Inflammatory macrophage treated with lipopolysaccharide for 4 hours (primary cell): ENCODE results near the gene TOPAZ1.
A peak's percentile ranks its signal among the peaks of the same experiment; 100 is the strongest.
"Not testable (repeated sequence)": the region's sequence is repeated elsewhere in the genome, so short reads cannot be mapped to it uniquely, and the experiment has no call there.

Source experiments
- DNase-seq: peaks from one replicate; pipeline ENCODE4 v3.0.0-alpha.2; 2020

TOPAZ1 gene

DNA sequence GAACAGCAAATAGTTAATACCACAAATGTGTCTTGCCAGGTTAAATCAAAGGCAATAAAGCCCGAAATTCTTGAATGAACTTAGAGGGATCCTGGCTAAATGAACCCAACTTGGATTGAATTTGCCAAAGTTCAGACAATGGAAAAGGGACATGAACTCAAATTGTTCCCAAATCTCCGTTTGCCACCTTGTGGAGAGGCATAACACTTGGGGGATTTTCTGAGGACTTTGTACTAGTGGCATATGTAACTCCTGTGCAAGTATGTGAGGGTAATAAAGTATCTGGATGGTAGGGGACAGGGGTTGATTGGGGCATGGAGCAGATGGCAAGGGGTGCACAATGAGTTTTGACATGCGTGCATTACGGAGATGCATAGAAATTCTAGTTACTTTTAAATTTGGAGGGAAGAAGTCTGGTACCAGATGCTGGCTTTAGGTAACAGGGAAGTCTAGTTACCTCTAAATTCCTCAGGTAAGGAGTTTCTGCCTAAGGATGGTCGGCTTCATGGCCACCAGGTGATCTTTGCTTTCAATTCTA lies 95.6 kb downstream of the TOPAZ1 start:
- DNase-seq = no peak

DNA sequence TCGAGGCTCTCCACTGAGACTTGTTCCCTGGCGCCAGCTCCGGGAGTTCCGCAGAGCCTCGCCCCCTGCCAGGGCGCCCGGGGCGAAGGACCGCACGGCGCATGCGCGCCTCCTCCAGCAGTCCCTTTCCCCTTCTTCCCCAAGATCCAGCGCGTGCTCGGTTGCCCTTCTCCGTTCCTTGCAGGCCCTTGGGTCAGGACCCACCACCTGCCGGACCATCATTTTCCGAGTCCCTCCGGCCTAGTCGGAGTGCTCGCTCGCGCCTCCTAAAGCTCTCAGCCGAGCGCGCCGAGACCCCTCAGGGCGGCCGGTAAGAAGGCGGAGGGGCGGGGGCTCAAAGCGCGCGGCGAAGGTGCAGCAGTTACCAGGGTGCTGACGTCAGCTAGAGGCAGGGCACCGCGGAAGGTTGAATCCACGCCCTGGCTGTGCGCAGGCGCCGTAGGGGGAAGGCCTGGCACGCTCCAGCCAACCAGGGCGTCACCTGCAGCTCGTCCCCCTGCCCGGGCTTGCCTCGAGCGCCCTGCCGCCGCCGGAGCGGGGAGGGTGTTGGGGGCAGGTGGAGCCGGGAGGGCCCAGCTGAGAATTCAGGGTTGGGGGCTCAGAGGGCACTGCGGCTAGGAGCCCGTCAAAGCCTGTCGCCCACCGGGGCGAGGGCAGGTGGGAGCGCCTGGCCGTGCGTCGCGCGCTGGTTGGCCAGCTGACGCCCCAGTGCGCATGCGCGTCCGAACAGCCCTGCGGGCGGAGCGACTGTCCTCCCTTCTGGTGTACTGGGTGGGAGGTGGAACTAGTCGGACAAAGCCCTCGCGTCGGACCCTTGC lies 96.5 kb downstream of the TOPAZ1 start, which contains the start of gene TCAIM:
Gene TCAIM (plus strand): TSS at position 757 of the 818 bp plus-strand sequence. CDS start 16,017 bp downstream, outside the sequence.
- DNase-seq = peak; percentile 97

DNA sequence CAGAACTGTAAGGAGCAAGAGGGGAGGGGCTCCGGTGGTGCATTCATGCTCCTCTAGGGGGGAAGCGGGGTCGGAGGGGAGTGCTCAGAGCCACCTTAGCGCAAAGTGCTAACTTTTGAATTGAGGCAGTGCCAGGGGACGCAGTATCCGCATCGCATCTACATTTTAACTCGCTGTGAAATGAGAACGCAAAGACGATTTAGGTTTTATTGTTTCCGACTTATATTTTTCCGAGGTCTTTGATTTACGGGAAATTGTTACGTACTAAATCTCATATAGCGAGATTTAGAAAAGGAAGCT lies 97.1 kb downstream of the TOPAZ1 start:
- no peak for DNase-seq

DNA sequence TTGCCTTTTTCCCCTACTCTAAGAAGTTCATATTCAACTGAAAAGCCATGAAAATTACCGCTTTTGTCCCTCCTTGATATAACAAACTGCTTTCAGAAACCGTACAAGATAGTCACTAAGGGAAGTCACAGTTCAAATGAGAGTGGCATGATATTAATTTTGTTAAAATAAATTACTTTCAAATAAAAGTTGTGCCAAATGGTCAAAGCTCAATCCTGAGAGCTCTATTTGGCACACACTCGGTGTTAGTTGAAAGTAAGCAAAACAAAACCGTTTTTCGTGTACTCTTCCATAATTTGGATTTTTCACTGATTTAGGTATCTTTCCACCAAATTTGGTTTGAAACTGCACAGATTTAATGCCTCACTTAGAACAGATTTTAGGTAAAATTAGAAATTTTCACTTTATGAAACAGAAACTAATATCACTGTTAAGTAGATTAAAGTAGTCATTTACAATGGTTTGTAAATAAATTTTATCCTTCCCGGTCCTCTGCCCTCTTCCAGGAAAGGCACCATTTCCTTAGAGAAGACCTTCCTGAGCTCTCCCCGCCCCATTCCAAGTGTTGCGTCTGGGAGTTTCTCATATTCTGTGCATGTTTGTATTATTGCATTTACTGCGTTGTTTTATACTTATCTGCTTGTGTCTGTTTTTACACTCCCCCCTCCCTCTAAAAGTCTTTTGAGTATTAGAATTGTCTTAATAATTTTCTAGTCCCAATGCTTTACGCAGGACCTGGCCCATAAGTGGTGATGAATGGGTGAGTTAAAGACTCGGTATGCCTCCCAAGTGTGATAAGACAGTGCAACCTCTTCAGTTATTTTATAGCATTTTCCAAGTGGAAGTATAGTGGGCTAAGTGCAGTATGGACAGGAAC lies 97.7 kb downstream of the TOPAZ1 start:
- no peak for DNase-seq

DNA sequence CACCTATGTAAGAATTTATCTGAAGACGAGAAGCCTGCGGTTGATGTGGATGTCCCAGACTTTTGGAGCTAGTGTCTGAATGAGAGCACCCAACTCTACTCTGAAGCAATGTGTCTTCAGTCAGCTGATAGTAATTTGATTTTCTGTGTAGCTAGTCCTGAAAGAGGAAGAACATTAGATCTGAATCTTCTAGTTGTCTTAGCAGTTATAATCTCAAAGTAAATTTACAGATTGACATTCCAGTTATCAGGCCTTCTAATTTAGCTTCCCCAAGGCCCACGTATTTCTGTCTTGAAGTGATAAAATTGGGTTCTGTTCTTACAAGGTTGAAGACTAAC lies 98.3 kb downstream of the TOPAZ1 start:
- peak; percentile 29 for DNase-seq

DNA sequence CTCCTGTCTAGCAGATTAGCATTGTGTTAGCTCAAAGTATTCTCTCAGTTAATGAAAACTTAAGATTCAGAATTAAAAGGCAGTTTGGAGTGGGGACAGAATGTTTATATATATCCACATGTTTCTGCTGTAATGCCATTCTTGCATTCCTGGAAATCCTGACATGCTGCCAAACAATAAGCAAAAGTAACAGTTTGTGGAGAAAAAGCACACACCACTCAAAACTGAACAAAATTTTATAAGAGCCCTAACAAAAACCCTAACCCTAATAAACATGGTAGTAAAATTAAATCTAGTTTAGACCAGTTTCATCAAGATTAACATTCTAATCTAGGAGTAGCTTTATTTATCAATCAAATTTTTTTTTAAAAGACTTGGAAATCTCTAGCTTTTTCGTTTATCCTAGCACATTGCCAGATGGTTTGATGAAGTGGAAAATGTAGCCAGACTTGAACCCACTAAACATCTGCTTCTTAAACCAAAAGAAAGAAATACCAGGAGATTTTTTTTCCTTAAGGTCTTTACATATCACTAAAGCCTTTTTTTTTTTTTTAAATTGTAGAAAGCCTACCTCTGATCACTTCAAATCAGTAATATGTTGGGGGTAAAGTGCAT lies 100.6 kb downstream of the TOPAZ1 start:
- no peak for DNase-seq

DNA sequence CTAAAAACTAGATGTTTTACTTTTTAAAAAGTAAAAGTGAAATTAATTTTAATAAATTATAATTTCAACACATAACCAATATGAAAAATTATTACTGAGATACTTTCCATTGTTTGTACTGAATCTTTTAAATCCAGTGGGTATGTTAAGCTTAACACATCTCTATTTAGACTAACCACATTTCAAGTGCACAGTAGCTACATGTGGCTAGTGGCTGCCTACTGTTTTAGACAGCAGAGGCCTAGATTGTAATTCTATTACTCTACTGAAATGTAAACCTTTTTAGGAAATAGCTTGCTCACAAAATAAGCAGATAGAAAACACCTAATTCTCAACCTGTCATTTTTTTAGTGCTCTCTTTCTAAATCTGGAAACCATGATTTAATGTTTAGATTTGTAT lies 101.7 kb downstream of the TOPAZ1 start:
- no peak for DNase-seq

DNA sequence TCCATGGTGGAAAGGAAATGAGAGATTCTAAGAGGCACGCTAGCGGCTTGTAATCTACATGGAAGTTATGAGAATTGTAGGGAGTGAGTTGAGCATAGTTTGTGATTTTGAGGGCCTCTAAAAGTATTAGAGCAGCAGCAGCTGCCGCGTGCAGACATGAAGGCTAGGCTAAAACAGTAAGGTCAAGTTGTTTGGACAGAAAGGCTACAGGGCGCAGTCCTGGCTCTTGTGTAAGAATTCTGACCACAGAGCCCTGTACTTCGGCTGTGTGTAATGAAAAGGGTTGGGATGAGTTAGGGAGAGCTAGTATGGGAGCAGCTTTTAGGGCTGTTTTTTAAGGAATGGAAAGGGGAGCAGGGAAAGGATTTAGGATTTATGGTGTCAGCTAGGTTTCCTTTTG lies 104.9 kb downstream of the TOPAZ1 start:
- DNase-seq = not testable (repeated sequence)

DNA sequence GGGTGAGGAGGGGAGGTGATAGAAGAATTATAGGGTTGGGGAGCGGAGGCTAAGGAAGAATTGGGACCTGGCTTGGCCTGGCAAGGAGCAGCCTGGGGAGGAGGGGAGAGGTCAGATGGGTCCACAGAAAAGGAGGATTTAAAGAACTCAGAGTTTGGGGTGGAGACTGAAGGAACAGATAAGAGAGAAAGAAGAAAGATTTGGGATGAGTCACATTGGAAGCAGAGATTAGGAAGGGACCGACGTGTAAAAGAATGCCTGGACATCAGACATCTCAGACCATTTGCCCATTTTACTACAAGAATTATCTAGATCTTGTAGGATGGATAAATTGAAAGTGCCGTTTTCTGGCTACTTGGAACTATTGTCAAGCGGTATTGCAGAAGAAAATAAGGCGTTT lies 107.3 kb downstream of the TOPAZ1 start:
- no peak for DNase-seq

DNA sequence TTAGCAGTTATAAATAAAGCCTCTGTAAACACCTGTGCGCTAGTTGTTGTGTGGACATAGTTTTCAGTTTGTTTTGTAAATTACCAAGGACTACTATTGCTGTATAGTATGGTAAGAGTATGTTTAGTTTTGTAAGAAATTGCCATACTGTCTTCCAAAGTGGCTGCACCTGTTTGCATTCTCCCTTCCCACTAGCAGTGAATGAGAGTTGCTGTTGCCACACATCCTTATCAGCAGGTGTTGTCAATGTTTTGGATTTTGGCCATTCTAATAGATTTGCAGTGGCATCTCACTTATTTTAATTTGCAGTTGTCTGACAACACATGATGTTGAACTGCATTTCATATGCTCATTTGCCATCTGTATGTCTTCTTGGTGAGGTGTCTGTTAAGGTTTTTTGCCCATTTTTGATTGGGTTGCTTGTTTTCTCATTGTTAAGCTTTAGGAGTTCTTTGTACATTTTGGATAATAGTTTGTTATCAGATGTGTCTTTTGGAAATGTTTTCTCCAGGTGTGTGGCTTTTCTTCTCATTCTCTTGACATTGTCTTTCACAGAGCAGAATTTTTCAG lies 111.8 kb downstream of the TOPAZ1 start:
- no peak for DNase-seq

DNA sequence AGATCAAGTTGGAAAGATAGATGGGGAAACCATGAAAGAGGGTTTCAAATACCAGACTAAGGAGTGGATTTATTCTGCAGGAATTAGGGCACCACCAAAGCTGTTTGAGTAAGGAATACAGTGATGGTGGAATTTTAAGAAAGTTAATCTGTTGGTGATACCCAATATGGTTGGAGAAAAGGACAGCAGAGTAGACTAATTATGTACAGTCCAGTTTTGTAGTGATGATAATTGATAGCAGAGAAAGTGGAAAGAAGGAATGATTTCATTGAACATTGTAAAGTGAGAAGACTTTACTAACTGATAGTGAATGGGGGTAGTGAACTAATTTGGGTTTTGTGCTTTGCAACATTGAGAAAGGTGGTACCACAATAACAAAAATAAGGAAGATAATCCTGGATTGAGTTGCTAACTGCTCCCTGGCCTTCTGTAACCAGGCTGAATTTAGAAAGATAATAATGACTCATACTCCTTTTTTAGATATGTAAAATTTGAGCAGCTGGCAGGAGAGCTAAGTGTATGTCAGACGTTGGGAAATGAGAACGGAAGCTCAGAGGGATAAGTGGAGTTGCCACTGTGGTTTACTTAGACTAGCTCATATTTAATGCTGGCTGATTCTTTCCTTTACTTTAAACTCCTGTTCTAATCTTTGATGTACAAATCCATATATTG lies 113.8 kb downstream of the TOPAZ1 start:
- peak; percentile 80 for DNase-seq

DNA sequence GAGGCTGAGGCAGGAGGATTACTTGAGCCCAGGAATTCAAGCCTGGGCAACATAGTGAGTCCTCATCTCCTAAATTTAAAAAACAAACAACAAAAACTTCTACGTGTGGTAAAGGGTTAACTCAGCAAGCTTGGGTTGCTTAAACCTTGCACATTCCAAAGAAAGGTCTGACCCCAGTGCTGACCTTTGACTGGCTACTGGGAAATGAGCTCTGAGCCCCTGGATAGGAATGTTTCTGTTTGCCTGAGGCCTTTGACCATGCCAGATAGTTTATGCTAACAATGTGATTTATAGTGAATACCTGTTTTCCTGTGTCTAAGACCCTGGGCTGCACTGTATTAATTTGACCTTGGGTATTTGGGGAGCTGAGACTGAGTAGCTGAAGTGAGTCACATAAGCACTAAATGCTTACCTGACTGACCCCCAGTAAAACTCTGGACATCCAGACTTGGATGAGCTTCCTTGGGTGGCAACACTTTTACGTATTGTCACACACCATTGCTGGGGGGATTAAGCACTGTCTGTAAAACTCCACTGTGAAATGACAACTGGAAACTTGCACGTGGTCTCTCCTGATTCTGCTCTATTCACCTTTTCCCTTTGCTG lies 117.6 kb downstream of the TOPAZ1 start:
- no peak for DNase-seq

DNA sequence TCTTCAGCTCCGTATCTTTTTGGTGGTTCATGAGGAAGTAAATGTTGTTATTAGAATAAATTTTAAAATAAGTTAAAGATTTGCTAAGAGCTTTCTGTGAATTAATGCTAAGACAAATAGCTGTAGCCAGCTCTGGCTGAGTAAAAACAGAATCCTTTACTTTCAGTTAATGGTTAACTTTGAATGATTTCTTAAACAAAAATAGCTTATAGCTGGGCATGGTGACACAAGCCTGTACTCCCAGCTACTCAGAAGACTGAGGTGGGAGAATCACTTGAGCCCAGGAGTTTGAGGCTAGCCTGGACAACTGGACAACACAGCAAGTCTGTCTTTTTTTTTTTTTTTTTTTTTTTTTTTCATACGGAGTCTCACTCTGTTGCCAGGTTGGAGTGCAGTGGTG lies 121.9 kb downstream of the TOPAZ1 start:
- no peak for DNase-seq

DNA sequence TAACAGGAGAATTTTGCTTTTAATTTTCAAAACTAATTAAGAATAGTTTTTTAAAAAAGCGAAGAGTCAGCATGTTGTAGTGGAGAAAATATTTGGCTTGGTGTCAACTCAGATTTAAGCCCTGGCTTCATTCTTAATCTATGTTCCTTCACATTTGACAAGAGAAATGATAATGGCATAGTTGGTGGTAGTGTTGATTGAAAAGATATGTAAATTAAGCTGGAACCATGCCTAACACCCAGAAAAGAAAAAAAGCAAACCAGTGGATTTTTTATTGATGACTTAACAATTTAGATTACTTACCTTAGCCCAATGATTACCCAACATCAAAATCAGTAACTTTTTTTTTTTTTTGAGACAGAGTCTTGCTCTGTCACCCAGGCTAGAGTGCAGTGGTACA lies 124.3 kb downstream of the TOPAZ1 start:
- DNase-seq = no peak

DNA sequence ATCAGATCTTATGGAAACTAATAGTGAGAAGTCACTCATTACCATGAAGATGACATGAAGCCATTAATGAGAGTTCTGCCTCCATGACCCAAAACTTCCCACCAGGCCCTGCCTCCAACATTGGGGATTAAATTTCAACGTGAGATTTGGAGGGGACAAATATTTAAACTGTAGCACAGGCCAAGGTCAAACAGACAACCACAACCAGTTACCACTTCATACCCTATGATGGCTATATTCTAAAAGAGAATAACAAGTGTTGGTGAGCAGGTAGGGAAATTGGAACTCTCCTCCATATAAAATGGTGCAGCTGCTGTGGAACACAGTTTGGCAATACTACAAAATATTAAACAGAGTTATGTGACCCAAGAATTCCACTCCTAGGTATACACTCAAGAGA lies 133.8 kb downstream of the TOPAZ1 start:
- DNase-seq = no peak
